ENCODE results near the gene UBE2D1. TPM values are rescaled to one million over a fixed set of nuclear protein-coding genes. Genes with fewer than 3 reads are reported as not detected.

The UBE2D1 gene
- total RNA-seq, 1 experiment from 2014 or later: 13.6 TPM

GRCh38 chr10:58318346-58318745 is 16.5 kb upstream of the UBE2D1 start:
- Histone ChIP-seq H3K4me2 (ENCODE audit: low read length) (no peak overlapping the region), H3F3A (ENCODE audit: low read length, unreplicated experiment) (no peaks in the 10 kb centered on the region), H3K36me3 (ENCODE audit: low read depth, low read length) (no peaks in the 10 kb centered on the region), H3K9ac (ENCODE audit: low read length) (no peak overlapping the region), H3K4me3 (ENCODE audit: low read length) (no peak overlapping the region), H2AFZ (ENCODE audit: low read length) (no peak overlapping the region), H4K20me1 (ENCODE audit: low read length) (no peaks in the 10 kb centered on the region), H3K9me2 (replicated peaks; ENCODE audit: low read length) (no peaks in the 10 kb centered on the region), H3K4me1 (ENCODE audit: insufficient read depth, low read length) (peaks cover 11% of the 10 kb centered on the region), H3K27me3 (ENCODE audit: low read length) (0 out of 2 replicates have a peak, but pooled peaks cover 6% of the 10 kb centered on the region), H3K27ac (ENCODE audit: low read length) (no peak overlapping the region), H3K79me2 (ENCODE audit: low read length) (no peaks in the 10 kb centered on the region), H3K9me3 (ENCODE audit: low read length) (no peaks in the 10 kb centered on the region)
- no peak for ATAC-seq
- ChIA-PET CTCF (interaction anchor here (0.6 kb wide), 1 partner anchor 19 kb away, joined by 5 read pairs; no protein-coding TSS in a partner anchor), POLR2A (ENCODE audit: unreplicated experiment) (no interaction called here)
- intact Hi-C loops (cut with micrococcal nuclease): loop anchor here (5.0 kb wide), 1 partner anchor 69 kb away; the partner anchor contains the start of gene TFAM
- no peak for TF ChIP-seq CTCF (conservative IDR thresholded peaks at IDR 0.05; ENCODE audit: low read depth, low read length)
- no peak for DNase-seq
- no TSS peak for BruUV-seq (replicated peaks)

GRCh38 chr10:58319599-58319998 is 15.2 kb upstream of the UBE2D1 start:
- Histone ChIP-seq H3K4me3 (ENCODE audit: low read length) (no peak overlapping the region), H3K4me2 (ENCODE audit: low read length) (no peak overlapping the region)
- intact Hi-C loops (cut with micrococcal nuclease): loop anchor here (5.0 kb wide), 1 partner anchor 68 kb away; the partner anchor contains the start of gene TFAM

More at GRCh38 chr10:58319599-58319998, 15.2 kb upstream of the UBE2D1 start:
- H3K9ac ChIP-seq (ENCODE audit: low read length): no peak overlapping the region
- H3K27me3 ChIP-seq (ENCODE audit: low read length): 0 out of 2 replicates have a peak, but pooled peaks cover 6% of the 10 kb centered on the region
- no peaks in the 10 kb centered on the region for H3K36me3 ChIP-seq (ENCODE audit: low read depth, low read length)
- no peaks in the 10 kb centered on the region for H4K20me1 ChIP-seq (ENCODE audit: low read length)
- ChIA-PET POLR2A (ENCODE audit: unreplicated experiment) (no interaction called here), CTCF (interaction anchor here (0.6 to 1.0 kb wide), 2 partner anchors 73 to 211 kb away, joined by 3 read pairs; no protein-coding TSS in a partner anchor)
- peak; percentile 68 for ATAC-seq
- no peak overlapping the region for H2AFZ ChIP-seq (ENCODE audit: low read length)
- DNase-seq: peak; percentile 30
- no peaks in the 10 kb centered on the region for H3K79me2 ChIP-seq (ENCODE audit: low read length)
- no TSS peak for BruUV-seq (replicated peaks)
- no peaks in the 10 kb centered on the region for H3K9me2 ChIP-seq (replicated peaks; ENCODE audit: low read length)
- no peaks in the 10 kb centered on the region for H3K9me3 ChIP-seq (ENCODE audit: low read length)
- no peak overlapping the region for H3K27ac ChIP-seq (ENCODE audit: low read length)
- peaks cover 11% of the 10 kb centered on the region for H3K4me1 ChIP-seq (ENCODE audit: insufficient read depth, low read length)
- TF ChIP-seq CTCF (conservative IDR thresholded peaks at IDR 0.05; ENCODE audit: low read depth, low read length) (peak; percentile 35; the same call in 1 of the 2 replicates), EZH2 (IDR thresholded peaks at IDR 0.05; ENCODE audit: low read length, unreplicated experiment) (no peak)
- H3F3A ChIP-seq (ENCODE audit: low read length, unreplicated experiment): no peaks in the 10 kb centered on the region
